ENCODE data around the gene SPOCK1. TPM values are rescaled to one million over a fixed set of nuclear protein-coding genes. Genes with fewer than 3 reads are reported as not detected.

The SPOCK1 gene
- total and polyA plus RNA-seq, 9 of the 15 experiments (the other 6 are each of a cell fraction or from before 2014, with no cell fraction given): 0.01 to 0.35 (median 0.04) TPM; not detected in 6

DNA sequence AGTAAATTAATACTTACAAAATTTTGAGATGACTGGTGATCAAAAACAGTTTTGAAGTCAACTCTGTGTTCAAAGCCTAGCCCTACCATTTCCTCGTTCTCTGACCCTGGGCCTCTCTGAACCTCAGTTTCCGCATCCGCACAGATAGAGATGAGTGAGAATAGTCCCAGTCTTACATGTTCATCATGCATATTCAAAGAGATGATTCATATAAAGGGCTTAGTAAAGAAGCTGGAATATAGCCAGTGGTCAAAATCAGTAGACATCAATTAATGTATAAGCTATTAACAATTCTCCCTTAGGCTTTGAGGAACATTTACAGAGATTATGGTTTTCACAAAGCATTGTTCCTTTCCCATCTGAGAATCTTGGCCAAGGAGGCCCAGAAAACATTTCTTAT is 250.6 kb downstream of the SPOCK1 start (continued):
- TF ChIP-seq ZNF175 (CRISPR knock-in tag; IDR thresholded peaks at IDR 0.05; ENCODE audit: low read depth) (no peak), ZNF133 (CRISPR knock-in tag; IDR thresholded peaks at IDR 0.05) (no peak)
- TF ChIP-seq, protein P1, sequence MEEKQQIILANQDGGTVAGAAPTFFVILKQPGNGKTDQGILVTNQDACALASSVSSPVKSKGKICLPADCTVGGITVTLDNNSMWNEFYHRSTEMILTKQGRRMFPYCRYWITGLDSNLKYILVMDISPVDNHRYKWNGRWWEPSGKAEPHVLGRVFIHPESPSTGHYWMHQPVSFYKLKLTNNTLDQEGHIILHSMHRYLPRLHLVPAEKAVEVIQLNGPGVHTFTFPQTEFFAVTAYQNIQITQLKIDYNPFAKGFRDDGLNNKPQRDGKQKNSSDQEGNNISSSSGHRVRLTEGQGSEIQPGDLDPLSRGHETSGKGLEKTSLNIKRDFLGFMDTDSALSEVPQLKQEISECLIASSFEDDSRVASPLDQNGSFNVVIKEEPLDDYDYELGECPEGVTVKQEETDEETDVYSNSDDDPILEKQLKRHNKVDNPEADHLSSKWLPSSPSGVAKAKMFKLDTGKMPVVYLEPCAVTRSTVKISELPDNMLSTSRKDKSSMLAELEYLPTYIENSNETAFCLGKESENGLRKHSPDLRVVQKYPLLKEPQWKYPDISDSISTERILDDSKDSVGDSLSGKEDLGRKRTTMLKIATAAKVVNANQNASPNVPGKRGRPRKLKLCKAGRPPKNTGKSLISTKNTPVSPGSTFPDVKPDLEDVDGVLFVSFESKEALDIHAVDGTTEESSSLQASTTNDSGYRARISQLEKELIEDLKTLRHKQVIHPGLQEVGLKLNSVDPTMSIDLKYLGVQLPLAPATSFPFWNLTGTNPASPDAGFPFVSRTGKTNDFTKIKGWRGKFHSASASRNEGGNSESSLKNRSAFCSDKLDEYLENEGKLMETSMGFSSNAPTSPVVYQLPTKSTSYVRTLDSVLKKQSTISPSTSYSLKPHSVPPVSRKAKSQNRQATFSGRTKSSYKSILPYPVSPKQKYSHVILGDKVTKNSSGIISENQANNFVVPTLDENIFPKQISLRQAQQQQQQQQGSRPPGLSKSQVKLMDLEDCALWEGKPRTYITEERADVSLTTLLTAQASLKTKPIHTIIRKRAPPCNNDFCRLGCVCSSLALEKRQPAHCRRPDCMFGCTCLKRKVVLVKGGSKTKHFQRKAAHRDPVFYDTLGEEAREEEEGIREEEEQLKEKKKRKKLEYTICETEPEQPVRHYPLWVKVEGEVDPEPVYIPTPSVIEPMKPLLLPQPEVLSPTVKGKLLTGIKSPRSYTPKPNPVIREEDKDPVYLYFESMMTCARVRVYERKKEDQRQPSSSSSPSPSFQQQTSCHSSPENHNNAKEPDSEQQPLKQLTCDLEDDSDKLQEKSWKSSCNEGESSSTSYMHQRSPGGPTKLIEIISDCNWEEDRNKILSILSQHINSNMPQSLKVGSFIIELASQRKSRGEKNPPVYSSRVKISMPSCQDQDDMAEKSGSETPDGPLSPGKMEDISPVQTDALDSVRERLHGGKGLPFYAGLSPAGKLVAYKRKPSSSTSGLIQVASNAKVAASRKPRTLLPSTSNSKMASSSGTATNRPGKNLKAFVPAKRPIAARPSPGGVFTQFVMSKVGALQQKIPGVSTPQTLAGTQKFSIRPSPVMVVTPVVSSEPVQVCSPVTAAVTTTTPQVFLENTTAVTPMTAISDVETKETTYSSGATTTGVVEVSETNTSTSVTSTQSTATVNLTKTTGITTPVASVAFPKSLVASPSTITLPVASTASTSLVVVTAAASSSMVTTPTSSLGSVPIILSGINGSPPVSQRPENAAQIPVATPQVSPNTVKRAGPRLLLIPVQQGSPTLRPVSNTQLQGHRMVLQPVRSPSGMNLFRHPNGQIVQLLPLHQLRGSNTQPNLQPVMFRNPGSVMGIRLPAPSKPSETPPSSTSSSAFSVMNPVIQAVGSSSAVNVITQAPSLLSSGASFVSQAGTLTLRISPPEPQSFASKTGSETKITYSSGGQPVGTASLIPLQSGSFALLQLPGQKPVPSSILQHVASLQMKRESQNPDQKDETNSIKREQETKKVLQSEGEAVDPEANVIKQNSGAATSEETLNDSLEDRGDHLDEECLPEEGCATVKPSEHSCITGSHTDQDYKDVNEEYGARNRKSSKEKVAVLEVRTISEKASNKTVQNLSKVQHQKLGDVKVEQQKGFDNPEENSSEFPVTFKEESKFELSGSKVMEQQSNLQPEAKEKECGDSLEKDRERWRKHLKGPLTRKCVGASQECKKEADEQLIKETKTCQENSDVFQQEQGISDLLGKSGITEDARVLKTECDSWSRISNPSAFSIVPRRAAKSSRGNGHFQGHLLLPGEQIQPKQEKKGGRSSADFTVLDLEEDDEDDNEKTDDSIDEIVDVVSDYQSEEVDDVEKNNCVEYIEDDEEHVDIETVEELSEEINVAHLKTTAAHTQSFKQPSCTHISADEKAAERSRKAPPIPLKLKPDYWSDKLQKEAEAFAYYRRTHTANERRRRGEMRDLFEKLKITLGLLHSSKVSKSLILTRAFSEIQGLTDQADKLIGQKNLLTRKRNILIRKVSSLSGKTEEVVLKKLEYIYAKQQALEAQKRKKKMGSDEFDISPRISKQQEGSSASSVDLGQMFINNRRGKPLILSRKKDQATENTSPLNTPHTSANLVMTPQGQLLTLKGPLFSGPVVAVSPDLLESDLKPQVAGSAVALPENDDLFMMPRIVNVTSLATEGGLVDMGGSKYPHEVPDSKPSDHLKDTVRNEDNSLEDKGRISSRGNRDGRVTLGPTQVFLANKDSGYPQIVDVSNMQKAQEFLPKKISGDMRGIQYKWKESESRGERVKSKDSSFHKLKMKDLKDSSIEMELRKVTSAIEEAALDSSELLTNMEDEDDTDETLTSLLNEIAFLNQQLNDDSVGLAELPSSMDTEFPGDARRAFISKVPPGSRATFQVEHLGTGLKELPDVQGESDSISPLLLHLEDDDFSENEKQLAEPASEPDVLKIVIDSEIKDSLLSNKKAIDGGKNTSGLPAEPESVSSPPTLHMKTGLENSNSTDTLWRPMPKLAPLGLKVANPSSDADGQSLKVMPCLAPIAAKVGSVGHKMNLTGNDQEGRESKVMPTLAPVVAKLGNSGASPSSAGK (IDR thresholded peaks at IDR 0.05): no peak
